HL-60 (cell line): ENCODE results near the gene IMP3.

Experiments used
- POLR2AphosphoS5 ChIP-seq: IDR thresholded peaks from 2 replicates; pipeline ENCODE4 v1.6.1; 2012; ENCODE audit warnings: low read depth
- TF ChIP-seq, protein P1 (sequence below): IDR thresholded peaks from one replicate; pipeline ENCODE4 v1.5.1; 2011; ENCODE audit warnings: low read length, control low read depth, inconsistent platforms; ENCODE audit not compliant: insufficient read depth
- TF ChIP-seq, protein P2 (sequence below): IDR thresholded peaks from 2 replicates; pipeline ENCODE4 v1.6.1; 2012; ENCODE audit warnings: low read depth; ENCODE audit not compliant: insufficient replicate concordance

DNA sequence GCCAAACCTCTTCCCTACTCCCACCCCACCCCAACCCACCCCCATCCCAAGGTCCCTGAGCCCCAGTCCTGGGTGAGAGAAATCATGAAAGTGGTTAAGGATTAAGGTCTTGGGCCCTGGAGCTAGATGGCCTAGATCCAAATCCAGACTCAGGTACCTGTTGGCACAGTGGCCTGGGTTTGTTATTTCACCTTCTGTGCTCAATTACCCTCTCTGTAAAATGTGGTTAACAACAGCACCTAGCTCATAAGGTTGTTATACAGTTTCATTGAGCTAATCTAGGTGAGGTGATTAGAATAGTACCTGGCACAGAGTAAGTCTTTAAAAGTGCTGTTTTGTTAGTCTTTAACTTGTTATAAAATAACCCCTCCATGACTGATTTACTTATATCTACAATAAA, 8.1 kb downstream of the IMP3 start:
- TF ChIP-seq, protein P1, sequence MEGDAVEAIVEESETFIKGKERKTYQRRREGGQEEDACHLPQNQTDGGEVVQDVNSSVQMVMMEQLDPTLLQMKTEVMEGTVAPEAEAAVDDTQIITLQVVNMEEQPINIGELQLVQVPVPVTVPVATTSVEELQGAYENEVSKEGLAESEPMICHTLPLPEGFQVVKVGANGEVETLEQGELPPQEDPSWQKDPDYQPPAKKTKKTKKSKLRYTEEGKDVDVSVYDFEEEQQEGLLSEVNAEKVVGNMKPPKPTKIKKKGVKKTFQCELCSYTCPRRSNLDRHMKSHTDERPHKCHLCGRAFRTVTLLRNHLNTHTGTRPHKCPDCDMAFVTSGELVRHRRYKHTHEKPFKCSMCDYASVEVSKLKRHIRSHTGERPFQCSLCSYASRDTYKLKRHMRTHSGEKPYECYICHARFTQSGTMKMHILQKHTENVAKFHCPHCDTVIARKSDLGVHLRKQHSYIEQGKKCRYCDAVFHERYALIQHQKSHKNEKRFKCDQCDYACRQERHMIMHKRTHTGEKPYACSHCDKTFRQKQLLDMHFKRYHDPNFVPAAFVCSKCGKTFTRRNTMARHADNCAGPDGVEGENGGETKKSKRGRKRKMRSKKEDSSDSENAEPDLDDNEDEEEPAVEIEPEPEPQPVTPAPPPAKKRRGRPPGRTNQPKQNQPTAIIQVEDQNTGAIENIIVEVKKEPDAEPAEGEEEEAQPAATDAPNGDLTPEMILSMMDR = no peak
- TF ChIP-seq, protein P2, sequence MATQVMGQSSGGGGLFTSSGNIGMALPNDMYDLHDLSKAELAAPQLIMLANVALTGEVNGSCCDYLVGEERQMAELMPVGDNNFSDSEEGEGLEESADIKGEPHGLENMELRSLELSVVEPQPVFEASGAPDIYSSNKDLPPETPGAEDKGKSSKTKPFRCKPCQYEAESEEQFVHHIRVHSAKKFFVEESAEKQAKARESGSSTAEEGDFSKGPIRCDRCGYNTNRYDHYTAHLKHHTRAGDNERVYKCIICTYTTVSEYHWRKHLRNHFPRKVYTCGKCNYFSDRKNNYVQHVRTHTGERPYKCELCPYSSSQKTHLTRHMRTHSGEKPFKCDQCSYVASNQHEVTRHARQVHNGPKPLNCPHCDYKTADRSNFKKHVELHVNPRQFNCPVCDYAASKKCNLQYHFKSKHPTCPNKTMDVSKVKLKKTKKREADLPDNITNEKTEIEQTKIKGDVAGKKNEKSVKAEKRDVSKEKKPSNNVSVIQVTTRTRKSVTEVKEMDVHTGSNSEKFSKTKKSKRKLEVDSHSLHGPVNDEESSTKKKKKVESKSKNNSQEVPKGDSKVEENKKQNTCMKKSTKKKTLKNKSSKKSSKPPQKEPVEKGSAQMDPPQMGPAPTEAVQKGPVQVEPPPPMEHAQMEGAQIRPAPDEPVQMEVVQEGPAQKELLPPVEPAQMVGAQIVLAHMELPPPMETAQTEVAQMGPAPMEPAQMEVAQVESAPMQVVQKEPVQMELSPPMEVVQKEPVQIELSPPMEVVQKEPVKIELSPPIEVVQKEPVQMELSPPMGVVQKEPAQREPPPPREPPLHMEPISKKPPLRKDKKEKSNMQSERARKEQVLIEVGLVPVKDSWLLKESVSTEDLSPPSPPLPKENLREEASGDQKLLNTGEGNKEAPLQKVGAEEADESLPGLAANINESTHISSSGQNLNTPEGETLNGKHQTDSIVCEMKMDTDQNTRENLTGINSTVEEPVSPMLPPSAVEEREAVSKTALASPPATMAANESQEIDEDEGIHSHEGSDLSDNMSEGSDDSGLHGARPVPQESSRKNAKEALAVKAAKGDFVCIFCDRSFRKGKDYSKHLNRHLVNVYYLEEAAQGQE = no peak
- no peak for TF ChIP-seq POLR2AphosphoS5
